Measurements from ENCODE around the gene CD19. TPM values are rescaled to one million over a fixed set of nuclear protein-coding genes. Genes with fewer than 3 reads are reported as not detected.
"Not testable (repeated sequence)": the region's sequence is repeated elsewhere in the genome, so short reads cannot be mapped to it uniquely, and the experiment has no call there.

Gene CD19
- total RNA-seq (10 to 100 TPM in 1 of 5 donors, 1 to 10 TPM in 3, under 1 TPM in 1; 0.82 to 11.9 (median 3.5) TPM), total RNA-seq (0 to 4.1 (median 0.38) reads per million in 29 experiments)
- 3.6 TPM for total RNA-seq (2013)

GRCh38 chr16:28931801-28932225 is at the start of gene CD19:
TSS of gene CD19 (plus strand) at chr16:28931971. CDS start at chr16:28932001, 30 bp downstream.
- Mint-ChIP-seq H3K27ac (peak within 1 kb of the TSS; percentile 90 to 92), H3K9me3 (no peaks in the 10 kb centered on the region), H3K4me3 (peak within 1 kb of the TSS in 2 of 3 donors; percentile 35 to 57), H3K27me3 (no peaks in the 10 kb centered on the region), H3K36me3 (no peaks in the 10 kb centered on the region), H3K4me1 (peaks cover 20 to 33% (median 26%) of the 10 kb centered on the region in 3 donors)
- peaks cover 0 to 2% of the 10 kb centered on the region in 2 donors for H3K36me3 ChIP-seq (ENCODE audit: control insufficient read depth in 2 of 2, extremely low read depth in 1 of 2, insufficient read depth in 1 of 2, low read length in 1 of 2)
- DNase-seq = no peak
- no peaks in the 10 kb centered on the region for H3K9me3 ChIP-seq
- peaks cover 8 to 23% of the 10 kb centered on the region in 2 experiments for H3K4me1 ChIP-seq (ENCODE audit: control insufficient read depth in 1 of 2, extremely low read depth in 1 of 2, insufficient read depth in 2 of 2, low read length in 2 of 2)
- ChIA-PET CTCF (no interaction called here), POLR2A (no interaction called here)
- H3K4me3 ChIP-seq (ENCODE audit: control insufficient read depth in 1 of 2, extremely low read depth in 1 of 2, low read length in 1 of 2) = no peak within 1 kb of the TSS
- no peak for ATAC-seq (replicated peaks in 1 of 4)
- peak within 1 kb of the TSS; percentile 55 for H3K27ac ChIP-seq (ENCODE audit: low read length)
- H3K27me3 ChIP-seq (replicated peaks in 1 of 2; ENCODE audit: control insufficient read depth in 2 of 2, extremely low read depth in 1 of 2, insufficient read depth in 2 of 2, low read length in 1 of 2) = no peaks in the 10 kb centered on the region
- 90% methylated on average over 2 of the region's 10 CpGs for WGBS (ENCODE audit: insufficient coverage)

- Mint-ChIP-seq H3K4me3 (no peak overlapping the region), H3K27me3 (peaks cover 7% of the 10 kb centered on the region in 2 donors), H3K9me3 (no peaks in the 10 kb centered on the region), H3K27ac (no peak overlapping the region), H3K36me3 (no peaks in the 10 kb centered on the region), H3K4me1 (peaks cover 5 to 16% (median 6%) of the 10 kb centered on the region in 3 donors)
- Histone ChIP-seq H3K27ac (ENCODE audit: low read length) (no peak overlapping the region), H3K27me3 (replicated peaks in 1 of 2; ENCODE audit: control insufficient read depth in 2 of 2, extremely low read depth in 1 of 2, insufficient read depth in 2 of 2, low read length in 1 of 2) (peaks cover 0 to 13% of the 10 kb centered on the region in 2 experiments), H3K4me3 (ENCODE audit: control insufficient read depth in 1 of 2, extremely low read depth in 1 of 2, low read length in 1 of 2) (no peak overlapping the region), H3K9me3 (no peaks in the 10 kb centered on the region), H3K36me3 (ENCODE audit: control insufficient read depth in 2 of 2, extremely low read depth in 1 of 2, insufficient read depth in 1 of 2, low read length in 1 of 2) (no peaks in the 10 kb centered on the region), H3K4me1 (ENCODE audit: control insufficient read depth in 1 of 2, extremely low read depth in 1 of 2, insufficient read depth in 2 of 2, low read length in 2 of 2) (peaks cover 2 to 20% of the 10 kb centered on the region in 2 experiments)
- ChIA-PET POLR2A (no interaction called here), CTCF (no interaction called here)
- WGBS (ENCODE audit: insufficient coverage) = 79% methylated on average over 17 of the region's 24 CpGs
- ATAC-seq (replicated peaks in 1 of 4) (no peak), DNase-seq (no peak)
Observed at GRCh38 chr16:28882551-28883160, 49.1 kb upstream of the CD19 start.

- Mint-ChIP-seq H3K4me1 (peaks cover 5 to 16% (median 6%) of the 10 kb centered on the region in 3 donors), H3K9me3 (no peaks in the 10 kb centered on the region), H3K4me3 (no peak overlapping the region), H3K27ac (no peak overlapping the region), H3K36me3 (no peaks in the 10 kb centered on the region), H3K27me3 (peaks cover 7% of the 10 kb centered on the region in 2 donors)
- Histone ChIP-seq H3K27ac (ENCODE audit: low read length) (no peak overlapping the region), H3K9me3 (no peaks in the 10 kb centered on the region), H3K36me3 (ENCODE audit: control insufficient read depth in 2 of 2, extremely low read depth in 1 of 2, insufficient read depth in 1 of 2, low read length in 1 of 2) (no peaks in the 10 kb centered on the region), H3K4me1 (ENCODE audit: control insufficient read depth in 1 of 2, extremely low read depth in 1 of 2, insufficient read depth in 2 of 2, low read length in 2 of 2) (peaks cover 2 to 20% of the 10 kb centered on the region in 2 experiments), H3K27me3 (replicated peaks in 1 of 2; ENCODE audit: control insufficient read depth in 2 of 2, extremely low read depth in 1 of 2, insufficient read depth in 2 of 2, low read length in 1 of 2) (peaks cover 0 to 11% of the 10 kb centered on the region in 2 experiments), H3K4me3 (ENCODE audit: control insufficient read depth in 1 of 2, extremely low read depth in 1 of 2, low read length in 1 of 2) (no peak overlapping the region)
- no peak for ATAC-seq (replicated peaks in 1 of 4)
- POLR2A ChIA-PET = no interaction called here
- 84% methylated on average over 17 of the region's 25 CpGs for WGBS (ENCODE audit: insufficient coverage)
- no peak for DNase-seq
- CTCF ChIA-PET = no interaction called here
Observed at GRCh38 chr16:28883221-28883996, 48.4 kb upstream of the CD19 start.

- Histone ChIP-seq H3K27me3 (replicated peaks in 1 of 2; ENCODE audit: control insufficient read depth in 2 of 2, extremely low read depth in 1 of 2, insufficient read depth in 2 of 2, low read length in 1 of 2) (peaks cover 0 to 11% of the 10 kb centered on the region in 2 experiments), H3K27ac (ENCODE audit: low read length) (no peak overlapping the region), H3K9me3 (no peaks in the 10 kb centered on the region), H3K4me1 (ENCODE audit: control insufficient read depth in 1 of 2, extremely low read depth in 1 of 2, insufficient read depth in 2 of 2, low read length in 2 of 2) (peaks cover 2 to 15% of the 10 kb centered on the region in 2 experiments), H3K36me3 (ENCODE audit: control insufficient read depth in 2 of 2, extremely low read depth in 1 of 2, insufficient read depth in 1 of 2, low read length in 1 of 2) (no peaks in the 10 kb centered on the region), H3K4me3 (ENCODE audit: control insufficient read depth in 1 of 2, extremely low read depth in 1 of 2, low read length in 1 of 2) (no peak overlapping the region)
- peaks cover 5 to 12% (median 6%) of the 10 kb centered on the region in 3 donors for H3K4me1 Mint-ChIP-seq
- no peaks in the 10 kb centered on the region for H3K36me3 Mint-ChIP-seq
- ATAC-seq (replicated peaks in 1 of 4) = no peak
- H3K27me3 Mint-ChIP-seq = peaks cover 7% of the 10 kb centered on the region in 2 donors
- no peaks in the 10 kb centered on the region for H3K9me3 Mint-ChIP-seq
- no peak overlapping the region for H3K27ac Mint-ChIP-seq
- 92% methylated on average over 4 of the region's 6 CpGs for WGBS (ENCODE audit: insufficient coverage)
- CTCF ChIA-PET = no interaction called here
- POLR2A ChIA-PET = no interaction called here
- no peak overlapping the region for H3K4me3 Mint-ChIP-seq
- no peak for DNase-seq
Observed at GRCh38 chr16:28884045-28884444, 47.7 kb upstream of the CD19 start.

- Mint-ChIP-seq H3K4me1 (no peaks in the 10 kb centered on the region), H3K4me3 (no peak overlapping the region), H3K27ac (no peak overlapping the region), H3K27me3 (peaks cover 0 to 3% of the 10 kb centered on the region in 2 donors), H3K9me3 (no peaks in the 10 kb centered on the region), H3K36me3 (no peaks in the 10 kb centered on the region)
- POLR2A ChIA-PET = interaction anchor here in 1 of 2 donors (0.6 kb wide), 1 partner anchor 1933 kb away, joined by 3 read pairs; no protein-coding TSS in a partner anchor
- Histone ChIP-seq H3K36me3 (ENCODE audit: control insufficient read depth in 2 of 2, extremely low read depth in 1 of 2, insufficient read depth in 1 of 2, low read length in 1 of 2) (no peaks in the 10 kb centered on the region), H3K4me1 (ENCODE audit: control insufficient read depth in 1 of 2, extremely low read depth in 1 of 2, insufficient read depth in 2 of 2, low read length in 2 of 2) (no peaks in the 10 kb centered on the region), H3K27ac (ENCODE audit: low read length) (no peak overlapping the region), H3K27me3 (replicated peaks in 1 of 2; ENCODE audit: control insufficient read depth in 2 of 2, extremely low read depth in 1 of 2, insufficient read depth in 2 of 2, low read length in 1 of 2) (no peaks in the 10 kb centered on the region), H3K4me3 (ENCODE audit: control insufficient read depth in 1 of 2, extremely low read depth in 1 of 2, low read length in 1 of 2) (no peak overlapping the region), H3K9me3 (no peaks in the 10 kb centered on the region)
- no peak for ATAC-seq (replicated peaks in 1 of 4)
- CTCF ChIA-PET = interaction anchor here (0.6 to 1.1 kb wide), 4 partner anchors 23 to 343 kb away, joined by 3 to 5 read pairs (median 4); no protein-coding TSS in a partner anchor
- no peak for DNase-seq
- 82% methylated on average over 6 of the region's 10 CpGs for WGBS (ENCODE audit: insufficient coverage)
Observed at GRCh38 chr16:28886945-28887344, 44.8 kb upstream of the CD19 start.

GRCh38 chr16:28890355-28890754 is 41.4 kb upstream of the CD19 start:
- H3K9me3 Mint-ChIP-seq; H3K4me1 Mint-ChIP-seq; H3K4me3 Mint-ChIP-seq; H3K36me3 Mint-ChIP-seq; H3K4me3 ChIP-seq (ENCODE audit: control insufficient read depth in 1 of 2, extremely low read depth in 1 of 2, low read length in 1 of 2); H3K4me1 ChIP-seq (ENCODE audit: control insufficient read depth in 1 of 2, extremely low read depth in 1 of 2, insufficient read depth in 2 of 2, low read length in 2 of 2); H3K27ac ChIP-seq (ENCODE audit: low read length); ATAC-seq (replicated peaks in 1 of 4); CTCF ChIA-PET; H3K27me3 Mint-ChIP-seq; H3K27me3 ChIP-seq (replicated peaks in 1 of 2; ENCODE audit: control insufficient read depth in 2 of 2, extremely low read depth in 1 of 2, insufficient read depth in 2 of 2, low read length in 1 of 2); DNase-seq; H3K27ac Mint-ChIP-seq; H3K9me3 ChIP-seq; H3K36me3 ChIP-seq (ENCODE audit: control insufficient read depth in 2 of 2, extremely low read depth in 1 of 2, insufficient read depth in 1 of 2, low read length in 1 of 2); POLR2A ChIA-PET: not testable (repeated sequence)
- WGBS (ENCODE audit: insufficient coverage) = no CpG with 5 or more reads among the region's 5 CpGs
